DND-41 (cell line): Measurements from ENCODE around the gene TSPAN8.

Experiments
- EZH2 ChIP-seq: IDR thresholded peaks from 3 replicates; pipeline ENCODE4 v1.6.1; 2012; ENCODE audit warnings: borderline replicate concordance, low read depth, mild to moderate bottlenecking, moderate library complexity, low read length, inconsistent platforms; ENCODE audit not compliant: severe bottlenecking
- TF ChIP-seq, protein P1 (sequence below): IDR thresholded peaks from 2 replicates; pipeline ENCODE4 v1.5.1; 2012; ENCODE audit warnings: borderline replicate concordance, low read length, moderate library complexity, mild to moderate bottlenecking; ENCODE audit not compliant: poor library complexity, severe bottlenecking; ENCODE audit errors: extremely low read depth

DNA sequence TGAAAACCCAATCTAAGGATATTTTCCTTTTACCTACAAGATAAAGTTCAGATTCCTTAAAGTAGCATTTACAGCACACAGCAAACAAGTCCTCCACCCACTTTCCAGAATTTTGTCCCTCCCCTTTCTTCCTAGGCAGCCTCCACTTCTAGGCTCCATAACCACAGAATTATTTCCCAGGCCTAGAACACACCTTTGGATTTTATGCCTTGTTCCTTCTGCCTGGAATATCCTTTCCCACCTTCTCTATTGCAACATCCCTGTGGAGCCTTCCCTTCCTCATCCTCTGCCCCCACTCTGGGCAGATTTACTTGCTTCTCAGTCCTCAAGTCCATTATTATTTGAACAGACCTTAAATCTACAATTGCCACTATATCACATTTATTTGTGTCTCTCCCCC lies 2.1 kb upstream of the TSPAN8 start:
- TF ChIP-seq, protein P1, sequence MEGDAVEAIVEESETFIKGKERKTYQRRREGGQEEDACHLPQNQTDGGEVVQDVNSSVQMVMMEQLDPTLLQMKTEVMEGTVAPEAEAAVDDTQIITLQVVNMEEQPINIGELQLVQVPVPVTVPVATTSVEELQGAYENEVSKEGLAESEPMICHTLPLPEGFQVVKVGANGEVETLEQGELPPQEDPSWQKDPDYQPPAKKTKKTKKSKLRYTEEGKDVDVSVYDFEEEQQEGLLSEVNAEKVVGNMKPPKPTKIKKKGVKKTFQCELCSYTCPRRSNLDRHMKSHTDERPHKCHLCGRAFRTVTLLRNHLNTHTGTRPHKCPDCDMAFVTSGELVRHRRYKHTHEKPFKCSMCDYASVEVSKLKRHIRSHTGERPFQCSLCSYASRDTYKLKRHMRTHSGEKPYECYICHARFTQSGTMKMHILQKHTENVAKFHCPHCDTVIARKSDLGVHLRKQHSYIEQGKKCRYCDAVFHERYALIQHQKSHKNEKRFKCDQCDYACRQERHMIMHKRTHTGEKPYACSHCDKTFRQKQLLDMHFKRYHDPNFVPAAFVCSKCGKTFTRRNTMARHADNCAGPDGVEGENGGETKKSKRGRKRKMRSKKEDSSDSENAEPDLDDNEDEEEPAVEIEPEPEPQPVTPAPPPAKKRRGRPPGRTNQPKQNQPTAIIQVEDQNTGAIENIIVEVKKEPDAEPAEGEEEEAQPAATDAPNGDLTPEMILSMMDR = no peak
- TF ChIP-seq EZH2 = no peak
